GM19395 (cell line): Measurements from ENCODE around the gene GNAS-AS1.

Experiments
- ATAC-seq: cut with Tn5 transposase; IDR thresholded peaks from one replicate; pipeline ENCODE4 v1.9.1; 2021; ENCODE audit warnings: mild to moderate bottlenecking, moderate library complexity; ENCODE audit not compliant: unreplicated experiment

GNAS-AS1 gene

DNA sequence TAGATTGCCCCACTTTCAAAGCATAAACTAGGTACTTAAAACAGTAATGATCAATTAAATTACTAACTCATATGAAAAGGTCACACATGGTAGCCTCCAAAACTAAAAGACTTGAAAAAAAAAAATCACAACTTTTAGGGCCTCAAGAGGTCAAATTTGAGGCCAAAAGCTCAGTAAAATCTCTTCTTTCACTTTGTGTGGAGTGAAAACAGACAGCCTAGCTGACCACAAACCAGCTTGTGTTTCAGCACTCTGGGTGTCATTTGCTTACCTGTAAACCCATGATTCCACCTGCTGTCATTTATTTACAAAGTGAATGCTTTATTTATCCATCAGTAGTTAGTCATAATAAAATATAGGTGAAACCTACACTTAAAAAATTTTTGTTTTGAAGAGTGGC is 35.8 kb upstream of the GNAS-AS1 start:
- ATAC-seq, result no peak

DNA sequence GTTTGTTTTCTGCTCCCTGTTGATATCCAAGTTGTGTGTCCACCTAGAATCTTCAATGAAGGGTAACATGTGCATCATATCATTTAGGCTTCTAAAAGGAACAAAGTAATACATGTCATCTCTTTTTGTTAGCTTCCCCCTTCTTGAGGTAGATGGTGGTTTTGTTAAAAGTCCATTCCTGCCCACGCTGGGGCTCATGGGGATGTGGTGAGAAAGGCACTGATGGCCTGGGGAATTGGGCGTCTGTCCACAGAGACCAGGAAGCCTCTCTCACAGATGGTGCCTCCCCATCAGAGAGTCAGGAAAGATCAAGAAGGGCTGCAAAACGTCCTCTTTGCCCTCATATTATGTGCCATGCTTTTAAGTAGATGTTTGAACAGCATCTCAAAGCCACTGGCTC is 34.3 kb upstream of the GNAS-AS1 start:
- no peak for ATAC-seq

DNA sequence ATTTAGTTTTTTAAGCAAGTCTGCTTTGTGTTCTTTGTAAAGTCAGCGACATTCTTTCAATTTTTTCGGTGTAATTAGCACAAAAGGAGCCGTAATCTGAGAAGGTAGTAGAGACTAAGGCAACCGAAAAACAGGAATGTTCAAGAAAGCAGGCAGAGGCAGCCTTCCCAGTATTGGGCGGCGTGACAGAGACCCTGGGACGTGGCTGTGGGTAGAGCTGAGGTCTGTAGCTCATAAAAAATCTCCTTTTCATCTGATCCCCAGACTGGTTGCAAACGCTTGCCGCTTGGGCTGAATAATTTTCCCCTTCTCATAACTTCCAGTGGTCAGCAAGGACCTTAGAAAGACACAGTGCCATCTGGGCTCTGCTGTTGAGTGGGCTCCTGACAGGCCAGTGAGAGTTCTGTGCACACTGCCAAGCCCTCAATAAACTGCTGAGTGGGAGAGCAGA is 32.6 kb upstream of the GNAS-AS1 start:
- no peak for ATAC-seq

DNA sequence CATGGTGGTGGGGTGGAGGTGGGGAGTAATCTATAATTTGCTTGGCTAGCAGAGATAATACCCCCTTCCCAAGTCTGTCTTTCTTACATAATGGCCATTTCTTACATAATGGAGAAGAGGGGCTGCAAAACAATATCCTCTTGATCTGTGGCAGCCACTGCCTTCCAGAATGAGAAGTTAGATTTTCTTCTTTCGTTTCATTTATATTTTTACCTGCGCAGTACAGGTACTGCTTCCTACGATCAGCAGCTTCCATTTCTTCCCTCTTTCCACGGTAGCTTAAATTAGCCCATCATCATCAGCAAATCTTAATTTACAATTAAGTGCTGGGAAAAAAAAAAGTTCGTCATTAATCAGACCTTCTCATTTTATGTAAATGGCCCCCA is 32.0 kb upstream of the GNAS-AS1 start:
- no peak for ATAC-seq

DNA sequence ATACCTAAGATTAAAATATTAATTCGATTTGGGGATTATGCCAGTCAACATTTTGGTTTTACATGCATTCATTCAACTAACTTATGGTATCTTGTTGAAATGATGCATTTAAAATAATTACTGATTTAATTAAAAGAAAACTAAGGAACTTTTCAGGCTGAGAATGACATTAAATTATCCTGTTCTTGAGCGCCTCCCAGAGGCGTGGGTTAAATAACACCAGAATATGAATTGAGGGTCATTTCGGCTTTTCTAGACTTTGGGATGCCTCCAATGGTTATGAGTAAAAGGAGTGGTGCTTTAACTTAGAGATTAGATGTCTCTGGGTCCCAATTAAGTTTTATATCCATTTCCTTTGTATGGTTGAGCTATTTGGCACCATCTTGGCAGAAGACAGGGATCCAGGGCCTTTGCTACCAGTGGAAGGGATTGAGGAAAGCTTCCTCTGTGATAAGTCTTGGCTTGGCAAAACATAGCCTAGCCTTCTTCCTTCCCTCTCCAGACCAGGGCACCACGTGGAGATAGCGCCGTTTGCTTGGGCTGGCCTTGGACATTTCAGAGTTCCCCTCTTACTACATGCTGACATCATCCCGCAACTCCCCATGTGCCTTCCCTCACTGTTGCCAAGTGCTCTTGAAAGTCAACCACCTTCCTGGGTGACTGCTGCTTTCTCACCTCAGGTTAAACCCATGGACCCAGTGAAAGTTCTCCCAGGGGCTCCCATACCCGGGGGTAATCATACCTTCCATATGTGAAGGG is 30.5 kb upstream of the GNAS-AS1 start:
- ATAC-seq, result no peak

DNA sequence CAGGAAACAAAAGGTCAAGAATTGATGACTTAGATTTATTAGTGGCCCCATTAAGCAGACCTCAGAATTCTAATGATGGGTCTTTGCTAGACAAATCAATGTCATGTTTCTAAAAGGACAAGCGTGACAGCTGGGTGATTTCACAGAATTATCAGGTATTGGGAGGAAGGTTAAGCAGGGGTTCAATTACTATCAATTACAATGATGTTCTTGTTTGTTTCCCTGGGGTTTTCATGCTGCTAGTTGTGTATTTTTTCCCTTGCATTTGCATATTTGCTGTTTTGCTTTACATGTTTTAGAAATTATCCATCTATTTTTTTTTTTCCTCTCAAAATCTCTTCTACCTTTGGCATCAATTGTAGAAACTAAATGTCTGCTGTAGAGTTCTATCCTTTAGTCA is 29.7 kb upstream of the GNAS-AS1 start:
- ATAC-seq, result no peak

DNA sequence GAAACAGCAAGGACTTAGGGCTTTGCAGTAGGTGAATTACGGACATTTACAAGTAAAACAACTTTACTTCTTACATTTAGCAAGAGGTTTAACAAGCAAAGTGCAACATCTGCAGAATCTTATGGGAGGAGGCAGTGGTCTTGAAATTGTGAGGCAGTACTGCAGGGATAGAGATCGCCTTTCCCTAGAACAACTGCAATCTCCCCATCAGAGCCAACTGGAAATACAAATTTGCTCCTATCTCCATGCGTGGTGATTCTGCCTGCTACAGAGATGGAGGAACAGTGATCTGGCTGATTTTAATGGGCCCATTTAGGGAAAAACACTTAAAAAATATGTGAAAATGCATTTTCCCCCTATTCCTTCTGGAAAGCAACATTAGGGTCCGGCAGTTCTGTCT is 27.7 kb upstream of the GNAS-AS1 start:
- ATAC-seq, result no peak

DNA sequence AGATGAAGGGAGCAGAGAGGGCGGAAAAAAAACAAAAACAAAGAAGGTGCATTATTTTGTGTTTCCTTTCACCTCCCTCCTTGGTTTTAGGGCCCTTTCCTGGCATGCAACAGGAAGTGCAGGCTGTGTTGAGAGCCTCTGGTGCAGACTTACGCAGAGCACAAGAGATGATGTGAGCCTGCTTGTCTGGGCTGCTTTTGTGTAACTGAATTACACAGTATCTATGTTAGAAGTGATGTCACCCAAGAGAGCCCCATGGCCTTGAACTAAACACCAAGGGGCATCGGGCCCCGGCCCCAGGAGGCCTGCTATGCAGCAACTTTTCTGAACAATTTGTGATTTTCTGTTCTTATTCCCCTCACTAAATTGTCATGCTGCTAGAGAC is 27.3 kb upstream of the GNAS-AS1 start:
- no peak for ATAC-seq

DNA sequence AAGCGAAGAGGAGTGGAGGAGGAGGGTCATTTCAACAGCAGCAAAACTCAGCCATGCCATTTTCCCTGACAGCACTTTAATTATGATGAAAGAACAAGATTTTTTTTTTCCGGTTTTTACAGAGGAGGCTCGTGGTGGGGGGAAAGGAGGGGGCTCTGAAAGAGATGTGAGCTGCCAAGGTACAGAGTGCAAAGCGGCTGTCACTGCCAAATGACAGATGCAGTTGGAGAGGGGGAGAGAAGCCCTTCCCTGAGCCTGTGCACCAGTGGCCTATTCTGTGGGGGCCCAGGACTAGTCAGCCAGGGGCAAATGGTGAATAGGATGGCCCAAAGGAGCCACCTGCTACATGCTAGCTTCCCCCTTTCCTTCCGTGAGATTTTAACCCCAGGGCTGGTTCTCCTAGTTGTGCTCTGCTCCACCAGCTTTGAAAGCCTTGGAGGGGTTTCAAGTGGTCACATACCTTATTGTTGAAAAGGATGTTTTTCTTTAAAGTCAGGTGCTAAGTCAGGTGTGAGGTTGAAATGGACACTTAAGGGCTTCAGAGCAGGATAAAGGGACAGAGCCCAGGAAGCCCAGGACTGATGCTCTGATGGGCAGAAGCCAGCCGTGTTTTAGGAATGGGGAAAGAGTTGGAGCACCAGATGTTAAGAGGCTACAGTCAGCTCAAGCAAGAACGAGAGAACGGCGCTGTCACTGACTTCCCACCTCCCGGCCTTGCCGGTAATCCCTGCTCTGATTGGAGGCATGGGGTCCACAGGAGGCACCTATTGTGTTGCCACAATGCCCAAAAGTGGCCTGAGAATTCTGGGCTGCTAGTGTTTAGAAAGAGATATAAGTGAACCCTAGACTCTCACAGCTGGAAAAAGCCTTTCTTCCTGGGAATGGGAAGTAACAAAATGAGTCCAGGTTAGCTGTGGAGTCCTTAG is 26.6 kb upstream of the GNAS-AS1 start:
- no peak for ATAC-seq

DNA sequence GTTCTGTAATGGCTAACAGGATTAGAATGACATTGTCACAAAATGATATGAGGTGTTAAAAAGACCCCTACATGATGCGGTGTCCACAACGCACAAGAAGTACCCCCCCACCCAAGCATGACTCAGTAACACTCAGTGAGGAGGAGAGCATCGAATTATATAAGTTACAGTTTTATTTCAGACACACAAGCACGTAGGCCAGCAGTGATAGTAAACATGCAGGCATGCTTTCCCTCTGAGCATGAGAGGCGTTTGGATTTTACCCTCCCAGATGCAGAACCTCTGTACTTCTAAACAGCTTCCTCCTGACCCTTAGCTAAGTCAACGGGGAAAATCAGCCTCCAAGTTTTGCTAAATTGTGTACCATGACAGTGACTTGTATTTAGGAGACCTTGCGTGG is 25.7 kb upstream of the GNAS-AS1 start:
- no peak for ATAC-seq

DNA sequence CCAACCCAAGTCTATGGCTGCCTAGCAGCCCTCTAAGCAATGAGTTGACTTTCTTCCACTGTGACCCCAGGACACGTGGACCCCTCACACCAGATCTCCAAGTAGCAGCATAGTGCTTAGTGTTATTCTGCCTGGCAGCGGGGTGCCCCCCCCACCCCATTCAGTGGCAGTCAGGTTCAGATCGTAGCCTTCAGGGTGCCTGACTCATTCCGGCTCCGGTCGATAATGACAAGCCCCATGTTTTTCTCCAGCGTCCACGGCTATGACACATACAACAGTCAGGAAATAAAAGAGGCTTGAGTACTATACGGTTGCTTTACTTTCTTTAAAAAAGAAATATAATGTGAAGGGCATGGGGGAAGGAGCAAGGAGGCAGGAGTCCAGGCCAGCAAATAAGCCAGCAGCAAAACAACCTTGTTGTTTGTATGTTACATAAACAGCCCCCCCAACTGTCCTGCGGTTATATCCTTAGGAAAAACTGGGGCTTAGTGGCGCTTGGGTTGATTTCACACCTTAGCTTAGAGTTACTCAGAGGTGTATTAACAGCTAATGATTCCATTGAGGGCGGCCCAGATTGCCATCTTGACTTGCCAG is 24.9 kb upstream of the GNAS-AS1 start:
- ATAC-seq, result no peak

DNA sequence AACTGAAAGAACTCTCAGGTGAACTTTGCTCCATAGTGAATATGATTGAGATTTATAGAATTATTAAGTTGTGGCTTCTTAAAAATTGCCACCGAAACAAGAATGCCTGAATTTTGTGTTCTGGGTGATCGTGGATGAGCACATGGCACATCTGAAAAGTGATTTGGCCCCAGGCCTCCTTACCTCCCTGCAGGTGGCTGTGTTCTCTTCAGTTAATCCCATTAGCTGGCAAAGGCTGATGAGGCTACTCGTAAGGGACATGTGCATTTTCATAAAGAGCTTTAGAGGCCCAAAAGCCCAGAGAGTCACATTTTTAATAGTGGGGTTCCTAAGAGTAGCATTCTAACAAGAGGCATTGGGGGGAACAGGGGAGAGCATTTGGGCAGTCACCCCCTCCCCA is 24.4 kb upstream of the GNAS-AS1 start:
- no peak for ATAC-seq

DNA sequence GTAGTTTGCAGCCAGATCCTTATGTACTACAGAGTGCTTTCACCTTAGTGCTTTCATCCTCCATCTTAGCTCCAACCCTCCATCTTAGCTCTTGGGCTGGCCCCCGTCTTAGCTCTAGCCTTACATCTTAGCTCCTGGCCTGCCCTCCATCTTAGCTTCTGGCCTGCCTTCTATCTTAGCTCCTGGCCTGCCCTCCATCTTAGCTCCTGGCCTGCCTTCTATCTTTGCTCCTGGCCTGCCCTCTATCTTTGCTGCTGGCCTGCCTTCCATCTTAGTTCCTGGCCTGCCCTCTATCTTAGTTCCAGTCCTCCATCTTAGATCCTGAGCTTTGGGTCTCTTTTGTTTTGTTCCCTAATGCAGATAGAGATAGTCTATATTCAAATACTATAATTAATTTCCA is 23.8 kb upstream of the GNAS-AS1 start:
- no peak for ATAC-seq

DNA sequence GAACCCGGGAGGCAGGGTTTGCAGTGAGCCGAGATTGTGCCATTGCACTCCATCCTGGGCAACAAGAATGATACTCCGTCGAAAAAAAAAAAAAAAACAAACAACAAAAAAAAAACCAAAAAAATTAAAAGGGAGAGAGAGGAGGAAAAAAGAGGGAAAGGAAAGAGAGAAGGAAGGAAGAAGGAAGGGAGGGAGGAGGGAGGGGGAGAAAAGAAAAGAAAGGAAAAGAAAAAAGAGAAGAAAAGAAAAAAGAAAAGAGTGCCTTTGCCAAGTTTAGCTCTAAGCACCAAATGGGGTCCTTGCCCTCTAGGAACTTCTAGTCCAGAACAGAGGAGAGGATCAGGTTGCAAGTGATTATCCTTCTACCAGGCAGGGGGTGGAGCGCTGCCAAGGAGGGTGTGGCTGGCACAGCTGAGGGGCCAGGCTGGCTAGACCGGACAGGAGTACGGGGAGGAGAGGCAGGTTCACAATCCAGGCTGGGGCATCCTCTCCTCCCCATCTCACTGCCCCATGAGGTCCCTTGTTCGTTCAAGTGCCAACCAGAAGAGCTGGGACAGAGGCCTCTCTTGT is 20.9 kb upstream of the GNAS-AS1 start:
- no peak for ATAC-seq

DNA sequence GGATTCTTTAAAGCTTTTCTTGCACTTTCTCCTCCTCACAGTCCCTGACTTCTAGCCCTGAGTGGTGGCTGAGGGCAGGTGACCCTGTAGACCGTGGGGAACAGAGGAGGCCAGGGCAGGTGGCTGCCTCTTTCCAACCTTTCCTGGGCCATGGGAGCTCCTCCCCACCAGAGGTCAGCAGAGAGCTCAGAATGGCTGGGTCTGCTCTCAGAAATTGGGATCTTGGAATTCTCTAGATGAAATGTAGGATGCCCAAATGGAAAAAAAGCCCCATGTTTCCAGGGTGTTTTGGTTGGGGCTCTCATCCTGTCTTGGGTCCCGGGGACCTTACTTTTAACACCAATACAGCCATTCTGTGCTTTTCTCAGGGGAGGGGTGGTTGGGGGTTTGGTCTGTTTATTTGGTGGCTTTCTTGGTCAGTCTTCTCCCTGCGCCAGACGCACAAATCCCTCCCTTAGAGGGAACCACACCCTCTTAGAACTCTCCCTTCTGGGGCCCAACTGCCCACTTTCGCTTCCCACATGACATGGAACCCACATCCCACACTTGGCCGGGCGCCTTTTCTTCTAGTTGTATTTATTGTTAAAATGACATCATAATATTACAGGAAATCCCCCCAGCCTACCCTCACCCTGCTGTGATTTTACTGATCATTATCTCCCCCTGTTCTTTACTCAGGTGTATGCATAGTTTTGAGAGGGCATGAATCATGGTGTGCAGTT is 19.8 kb upstream of the GNAS-AS1 start:
- ATAC-seq, result no peak

DNA sequence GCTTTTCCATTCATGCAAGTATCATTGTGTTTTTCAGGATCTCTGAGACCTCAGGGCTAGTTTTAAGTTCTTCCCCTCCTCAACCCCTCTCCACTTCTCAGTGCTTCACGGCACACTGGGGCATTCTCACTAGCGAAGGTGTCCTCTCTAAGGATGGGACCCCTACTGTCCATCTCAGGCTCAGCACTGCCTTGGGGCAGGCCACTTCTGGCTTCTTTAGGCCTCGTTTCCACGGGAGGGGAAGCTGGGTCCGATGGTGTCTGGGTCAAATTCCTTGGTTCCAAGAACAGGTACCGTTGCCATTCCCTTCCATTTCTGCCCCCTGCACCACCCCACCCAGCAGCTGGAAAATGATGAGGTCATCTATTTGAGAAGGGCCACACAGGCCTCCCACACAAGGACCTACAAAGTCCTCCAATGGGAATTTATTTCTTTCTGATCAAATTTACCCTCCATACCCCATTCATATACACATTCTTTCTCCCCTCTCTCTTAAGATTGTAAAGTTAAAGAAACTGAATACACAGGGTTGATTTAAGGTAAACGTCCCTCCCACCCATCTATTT is 19.0 kb upstream of the GNAS-AS1 start:
- no peak for ATAC-seq

DNA sequence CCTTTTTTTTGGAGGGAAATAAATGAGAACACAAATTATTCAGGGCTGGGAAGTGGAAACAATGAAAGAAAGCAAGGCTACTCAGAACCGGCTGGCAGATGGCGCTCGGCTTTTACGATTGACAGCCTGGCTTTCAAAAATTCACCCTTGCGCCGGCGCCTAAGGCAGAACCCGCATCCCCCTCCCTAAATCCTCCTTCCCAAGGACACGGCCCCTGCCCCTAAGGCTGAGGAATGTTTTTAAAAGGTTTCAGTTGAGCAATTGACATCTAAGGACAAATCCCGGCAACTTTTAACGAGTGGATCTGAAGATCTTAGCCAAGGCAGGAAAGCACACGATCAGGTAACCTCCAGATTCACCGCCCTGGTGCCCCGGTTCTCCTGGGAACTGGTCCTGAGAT is 18.1 kb upstream of the GNAS-AS1 start:
- ATAC-seq, result no peak

DNA sequence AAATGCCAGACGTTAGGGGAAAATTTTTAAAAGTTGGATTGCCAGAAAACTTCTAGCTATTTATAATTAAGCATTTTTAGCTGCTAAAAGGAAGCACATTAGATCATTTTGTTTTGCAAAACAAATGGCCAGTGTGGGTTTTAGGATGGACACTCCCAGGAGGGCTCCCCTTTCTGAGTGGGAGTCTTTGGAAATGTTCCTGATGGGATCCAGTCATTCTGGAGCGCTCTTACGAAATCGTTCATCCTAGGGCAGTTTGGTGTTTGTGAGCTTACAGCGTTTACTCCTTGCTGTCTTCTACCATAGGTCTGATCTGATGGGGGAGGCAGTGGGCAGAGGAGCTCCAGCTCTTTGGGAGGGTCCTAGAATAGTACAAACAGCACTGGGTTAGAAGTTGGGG is 16.5 kb upstream of the GNAS-AS1 start:
- no peak for ATAC-seq

DNA sequence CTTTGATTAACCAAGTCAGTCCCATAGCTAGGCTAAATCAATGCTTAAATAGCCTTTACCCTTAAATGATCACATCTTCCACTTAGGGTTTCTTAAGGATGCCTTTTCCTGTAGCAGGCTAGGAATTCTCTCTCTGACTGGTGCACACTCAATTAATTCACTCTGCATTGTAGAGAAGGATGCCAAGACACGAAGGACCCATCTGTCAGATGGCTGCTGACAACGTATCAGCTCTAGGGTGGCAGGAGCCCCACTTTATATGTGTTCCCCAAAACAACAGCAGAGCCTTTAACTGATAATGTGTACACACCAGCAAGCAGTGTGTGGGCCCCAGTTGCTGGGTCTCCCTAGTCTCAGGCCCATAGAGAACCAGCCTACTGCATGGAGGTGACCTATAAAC is 15.1 kb upstream of the GNAS-AS1 start:
- no peak for ATAC-seq

DNA sequence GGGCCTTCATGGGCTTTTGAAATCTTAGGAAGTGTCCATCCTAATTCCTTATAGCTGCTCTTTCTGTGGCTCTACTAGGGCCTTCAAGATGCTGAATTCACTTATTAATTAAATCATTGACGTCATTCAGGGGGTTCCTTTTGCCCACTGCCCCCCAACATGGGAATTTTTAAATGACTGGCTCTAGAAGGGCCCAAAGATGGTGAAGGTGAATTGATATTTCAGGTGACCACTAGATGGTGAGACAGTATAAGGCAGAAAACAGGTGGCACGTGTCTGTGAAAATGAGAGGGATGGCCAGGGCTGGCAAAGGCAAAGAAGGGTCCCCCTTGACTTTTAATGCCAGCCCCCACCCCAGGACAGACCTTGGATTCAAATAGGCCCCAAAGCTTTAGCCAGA is 13.6 kb upstream of the GNAS-AS1 start:
- no peak for ATAC-seq
